ENCODE results near the gene STAT6.
A peak's percentile ranks its signal among the peaks of the same experiment; 100 is the strongest.

The STAT6 gene

GRCh38 chr12:57111031-57111734 is at the start of gene STAT6:
Gene STAT6, minus strand, starts transcription at chr12:57111362. Its CDS starts 3,084 bp downstream, at chr12:57108278.
- in situ Hi-C loops (cut with MboI; ENCODE audit: low sequenced_read_pairs), result loop anchor here (5.0 to 10.0 kb wide), 3 partner anchors 44 to 346 kb away; partner anchors contain the start of gene HSD17B6
- Histone ChIP-seq H3K9me3 (no peaks in the 10 kb centered on the region), H3K4me3 (peak within 1 kb of the TSS; percentile 32), H3K27me3 (ENCODE audit: low read depth) (no peaks in the 10 kb centered on the region), H3K36me3 (replicated peaks) (peaks cover 7% of the 10 kb centered on the region; the same call in 1 of the 2 replicates), H3K4me1 (peaks cover 31% of the 10 kb centered on the region)
- DNase-seq (ENCODE audit: low spot score in 2 of 2), result peak; percentile 58 to 76

GRCh38 chr12:57160741-57161140 is 49.6 kb upstream of the STAT6 start:
- peaks cover 13% of the 10 kb centered on the region for H3K36me3 ChIP-seq (replicated peaks)
- H3K4me1 ChIP-seq, result no peaks in the 10 kb centered on the region
- no peak overlapping the region for H3K4me3 ChIP-seq
- DNase-seq (ENCODE audit: low spot score in 2 of 2), result no peak
- no peaks in the 10 kb centered on the region for H3K27me3 ChIP-seq (ENCODE audit: low read depth)
- H3K9me3 ChIP-seq, result no peaks in the 10 kb centered on the region
- in situ Hi-C loops (cut with MboI; ENCODE audit: low sequenced_read_pairs), result no loop called here

GRCh38 chr12:57160040-57160439 is 48.9 kb upstream of the STAT6 start:
- H3K9me3 ChIP-seq, result no peaks in the 10 kb centered on the region
- H3K27me3 ChIP-seq (ENCODE audit: low read depth), result no peaks in the 10 kb centered on the region
- peaks cover 13% of the 10 kb centered on the region for H3K36me3 ChIP-seq (replicated peaks)
- H3K4me1 ChIP-seq, result no peaks in the 10 kb centered on the region
- no peak overlapping the region for H3K4me3 ChIP-seq
- in situ Hi-C loops (cut with MboI; ENCODE audit: low sequenced_read_pairs), result no loop called here
- DNase-seq (ENCODE audit: low spot score in 2 of 2), result no peak

GRCh38 chr12:57159311-57159710 is 48.1 kb upstream of the STAT6 start:
- in situ Hi-C loops (cut with MboI; ENCODE audit: low sequenced_read_pairs), result no loop called here
- Histone ChIP-seq H3K27me3 (ENCODE audit: low read depth) (no peaks in the 10 kb centered on the region), H3K4me1 (no peaks in the 10 kb centered on the region), H3K36me3 (replicated peaks) (peaks cover 13% of the 10 kb centered on the region), H3K9me3 (no peaks in the 10 kb centered on the region), H3K4me3 (no peak overlapping the region)
- DNase-seq (ENCODE audit: low spot score in 2 of 2), result no peak

GRCh38 chr12:57158665-57159064 is 47.5 kb upstream of the STAT6 start:
- Histone ChIP-seq H3K9me3 (no peaks in the 10 kb centered on the region), H3K4me1 (no peaks in the 10 kb centered on the region), H3K27me3 (ENCODE audit: low read depth) (no peaks in the 10 kb centered on the region), H3K36me3 (replicated peaks) (peaks cover 13% of the 10 kb centered on the region), H3K4me3 (no peak overlapping the region)
- in situ Hi-C loops (cut with MboI; ENCODE audit: low sequenced_read_pairs), result no loop called here
- no peak for DNase-seq (ENCODE audit: low spot score in 2 of 2)

- H3K4me1 ChIP-seq, result no peaks in the 10 kb centered on the region
- H3K36me3 ChIP-seq (replicated peaks), result peaks cover 13% of the 10 kb centered on the region
Observed at GRCh38 chr12:57158186-57158585, 47.0 kb upstream of the STAT6 start.

GRCh38 chr12:57157588-57158173 is 46.5 kb upstream of the STAT6 start:
- no peaks in the 10 kb centered on the region for H3K9me3 ChIP-seq
- no peak for DNase-seq (ENCODE audit: low spot score in 2 of 2)
- in situ Hi-C loops (cut with MboI; ENCODE audit: low sequenced_read_pairs), result no loop called here
- H3K4me1 ChIP-seq, result no peaks in the 10 kb centered on the region
- no peaks in the 10 kb centered on the region for H3K27me3 ChIP-seq (ENCODE audit: low read depth)
- H3K4me3 ChIP-seq, result no peak overlapping the region
- peaks cover 13% of the 10 kb centered on the region for H3K36me3 ChIP-seq (replicated peaks)

More at GRCh38 chr12:57158186-57158585, 47.0 kb upstream of the STAT6 start:
- in situ Hi-C loops (cut with MboI; ENCODE audit: low sequenced_read_pairs), result no loop called here
- H3K27me3 ChIP-seq (ENCODE audit: low read depth), result no peaks in the 10 kb centered on the region
- no peak overlapping the region for H3K4me3 ChIP-seq
- DNase-seq (ENCODE audit: low spot score in 2 of 2), result no peak
- no peaks in the 10 kb centered on the region for H3K9me3 ChIP-seq

- DNase-seq (ENCODE audit: low spot score in 2 of 2), result no peak
- in situ Hi-C loops (cut with MboI; ENCODE audit: low sequenced_read_pairs), result no loop called here
- Histone ChIP-seq H3K27me3 (ENCODE audit: low read depth) (no peaks in the 10 kb centered on the region), H3K9me3 (no peaks in the 10 kb centered on the region), H3K36me3 (replicated peaks) (peaks cover 13% of the 10 kb centered on the region), H3K4me3 (no peak overlapping the region), H3K4me1 (no peaks in the 10 kb centered on the region)
Observed at GRCh38 chr12:57156701-57157403, 45.7 kb upstream of the STAT6 start.

GRCh38 chr12:57154804-57155434 is 43.8 kb upstream of the STAT6 start:
- peaks cover 7% of the 10 kb centered on the region; the same call in 1 of the 2 replicates for H3K36me3 ChIP-seq (replicated peaks)
- H3K4me1 ChIP-seq, result no peaks in the 10 kb centered on the region
- no peak for DNase-seq (ENCODE audit: low spot score in 2 of 2)
- in situ Hi-C loops (cut with MboI; ENCODE audit: low sequenced_read_pairs), result no loop called here
- no peaks in the 10 kb centered on the region for H3K27me3 ChIP-seq (ENCODE audit: low read depth)
- H3K4me3 ChIP-seq, result no peak overlapping the region
- no peaks in the 10 kb centered on the region for H3K9me3 ChIP-seq

- Histone ChIP-seq H3K36me3 (replicated peaks) (peaks cover 7% of the 10 kb centered on the region; the same call in 1 of the 2 replicates), H3K4me3 (no peak overlapping the region), H3K4me1 (no peaks in the 10 kb centered on the region), H3K9me3 (no peaks in the 10 kb centered on the region), H3K27me3 (ENCODE audit: low read depth) (no peaks in the 10 kb centered on the region)
- no peak for DNase-seq (ENCODE audit: low spot score in 2 of 2)
- in situ Hi-C loops (cut with MboI; ENCODE audit: low sequenced_read_pairs), result no loop called here
Observed at GRCh38 chr12:57154076-57154475, 42.9 kb upstream of the STAT6 start.

- H3K9me3 ChIP-seq, result no peaks in the 10 kb centered on the region
- in situ Hi-C loops (cut with MboI; ENCODE audit: low sequenced_read_pairs), result no loop called here
- H3K36me3 ChIP-seq (replicated peaks), result peaks cover 7% of the 10 kb centered on the region; the same call in 1 of the 2 replicates
- H3K27me3 ChIP-seq (ENCODE audit: low read depth), result no peaks in the 10 kb centered on the region
- no peak for DNase-seq (ENCODE audit: low spot score in 2 of 2)
- no peak overlapping the region for H3K4me3 ChIP-seq
- no peaks in the 10 kb centered on the region for H3K4me1 ChIP-seq
Observed at GRCh38 chr12:57153415-57153997, 42.3 kb upstream of the STAT6 start.

- Histone ChIP-seq H3K27me3 (ENCODE audit: low read depth) (no peaks in the 10 kb centered on the region), H3K4me1 (no peaks in the 10 kb centered on the region), H3K4me3 (no peak overlapping the region), H3K9me3 (no peaks in the 10 kb centered on the region), H3K36me3 (replicated peaks) (peaks cover 7% of the 10 kb centered on the region; the same call in 1 of the 2 replicates)
- in situ Hi-C loops (cut with MboI; ENCODE audit: low sequenced_read_pairs), result no loop called here
- DNase-seq (ENCODE audit: low spot score in 2 of 2), result no peak
Observed at GRCh38 chr12:57152639-57153038, 41.5 kb upstream of the STAT6 start.

Measured in HAP-1 (cell line).